Measurements from ENCODE around the gene FKBP1A. TPM values are rescaled to one million over a fixed set of nuclear protein-coding genes. Genes with fewer than 3 reads are reported as not detected.
A peak's percentile ranks its signal among the peaks of the same experiment; 100 is the strongest.

FKBP1A gene
- total RNA-seq, 2 donors from 2014 or later, result 239 to 274 TPM

DNA sequence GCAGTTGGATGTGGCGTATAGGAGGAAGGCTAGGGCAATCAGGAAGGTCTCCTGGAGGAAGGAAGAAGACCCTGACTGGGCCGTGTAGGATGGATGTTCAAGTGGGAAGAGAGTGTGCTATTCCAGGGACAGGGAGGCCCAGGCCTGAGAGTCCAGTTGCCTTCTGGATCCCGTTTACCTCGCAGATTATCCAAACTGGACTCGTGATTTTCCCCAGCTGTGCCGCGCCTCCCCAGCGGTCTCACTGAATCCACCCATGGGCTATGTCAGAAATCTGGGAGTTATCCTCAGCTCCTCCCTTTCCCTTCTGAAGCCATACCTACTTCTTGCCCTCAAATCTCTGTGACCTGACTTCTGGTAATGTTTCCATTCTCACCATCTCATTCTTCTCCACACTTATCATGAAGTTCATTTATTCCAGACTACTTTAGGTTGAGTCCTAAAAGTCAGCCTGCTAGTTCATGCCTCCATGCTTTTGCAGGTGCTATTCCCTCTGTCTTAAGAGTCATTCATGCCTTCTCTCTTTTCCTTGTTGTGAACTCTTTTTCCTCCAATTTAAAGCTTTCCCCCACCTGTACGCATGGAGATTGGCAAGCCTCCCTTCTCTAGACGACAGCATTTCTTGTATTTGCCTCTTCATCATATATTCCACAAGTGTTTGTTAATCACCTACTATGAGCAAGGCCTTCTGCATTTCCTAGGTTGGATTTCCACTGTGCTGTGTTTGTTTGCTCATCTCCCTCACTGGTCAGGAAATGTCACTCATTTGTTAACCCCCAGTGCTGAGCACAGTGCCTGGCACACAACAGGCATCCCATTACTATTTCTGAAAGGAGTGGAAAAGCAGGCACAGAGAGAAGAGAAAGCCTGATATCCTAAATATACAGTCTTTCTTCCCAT is 66.6 kb downstream of the FKBP1A start:
- peak; percentile 67 for DNase-seq (ENCODE audit: low spot score)
- intact Hi-C loops (cut with DNase I), result loop anchor here in 1 of 2 donors (5.0 kb wide), 1 partner anchor 66 kb away; the partner anchor contains the start of gene FKBP1A

DNA sequence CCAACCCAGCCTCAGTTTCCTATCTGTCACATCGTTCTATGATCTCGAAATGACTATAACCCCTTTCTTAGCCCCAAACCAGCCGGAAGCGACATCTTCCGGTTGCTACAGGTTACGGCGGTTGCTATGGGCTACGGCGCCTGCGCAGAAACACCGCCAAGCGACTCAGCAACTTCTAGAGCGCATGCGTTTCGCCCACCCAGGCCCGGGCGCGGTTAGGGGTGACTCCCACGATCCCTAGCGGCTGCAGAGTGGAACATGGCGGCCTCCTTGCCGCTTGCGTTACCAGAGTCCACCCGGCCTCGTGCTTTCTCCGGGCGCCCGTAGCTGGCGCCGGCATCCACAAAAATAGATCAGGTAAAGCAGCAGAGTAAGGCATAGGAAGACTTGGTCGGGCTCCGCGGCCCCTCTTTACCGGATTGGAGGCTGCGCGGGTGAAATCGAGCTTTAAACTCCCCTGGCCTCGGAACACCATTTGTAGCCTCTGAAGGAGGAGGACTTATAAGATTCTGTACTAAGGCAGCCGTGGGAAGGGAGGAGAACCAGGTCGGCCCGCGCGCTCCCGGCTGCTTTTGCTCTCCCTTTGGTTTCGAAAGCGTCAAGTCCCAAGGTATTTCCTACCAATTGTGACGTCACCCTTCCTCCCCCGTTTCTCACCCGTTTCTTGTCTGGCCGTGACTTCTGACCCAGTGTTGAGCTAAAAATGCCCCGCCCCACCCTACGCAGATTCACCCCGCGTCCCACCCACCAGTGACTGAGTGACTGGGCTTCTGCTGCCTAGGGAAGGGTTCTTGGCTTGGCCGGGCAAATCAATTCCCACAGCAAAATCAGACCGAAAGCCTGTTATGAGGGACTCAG is 67.5 kb downstream of the FKBP1A start:
- intact Hi-C loops (cut with DNase I), result loop anchor here in 1 of 2 donors (5.0 kb wide), 1 partner anchor 67 kb away; the partner anchor contains the start of gene FKBP1A
- peak; percentile 100 for DNase-seq (ENCODE audit: low spot score)

DNA sequence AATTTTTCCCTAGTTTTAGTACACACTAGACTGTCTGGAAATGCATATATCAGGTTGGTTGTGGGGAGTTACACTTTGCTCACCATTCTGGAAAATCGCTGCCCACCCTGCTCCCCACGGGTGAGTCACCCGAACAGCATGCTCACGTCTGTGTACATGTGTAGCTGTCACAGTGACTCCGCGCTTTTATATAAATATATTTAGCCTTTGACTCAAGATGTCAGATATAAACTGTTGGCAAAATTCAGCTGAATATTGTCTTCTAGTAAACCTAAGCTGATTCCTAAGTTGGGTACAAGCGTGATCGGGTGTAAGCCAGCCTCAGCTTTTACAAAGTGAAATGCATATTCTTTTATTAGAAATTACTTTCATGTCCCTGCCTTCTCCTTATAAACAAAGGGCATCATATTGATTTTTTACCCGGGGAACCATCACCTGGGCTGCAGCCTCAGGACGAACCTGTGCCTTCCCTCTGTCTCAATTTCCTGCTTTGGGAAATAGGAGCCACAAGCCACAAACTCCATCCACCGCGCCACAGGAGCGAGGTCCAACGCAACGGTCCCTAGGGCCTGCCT is 68.2 kb downstream of the FKBP1A start:
- intact Hi-C loops (cut with DNase I), result loop anchor here in 1 of 2 donors (5.0 kb wide), 1 partner anchor 68 kb away; the partner anchor contains the start of gene FKBP1A
- peak; percentile 81 for DNase-seq (ENCODE audit: low spot score)

DNA sequence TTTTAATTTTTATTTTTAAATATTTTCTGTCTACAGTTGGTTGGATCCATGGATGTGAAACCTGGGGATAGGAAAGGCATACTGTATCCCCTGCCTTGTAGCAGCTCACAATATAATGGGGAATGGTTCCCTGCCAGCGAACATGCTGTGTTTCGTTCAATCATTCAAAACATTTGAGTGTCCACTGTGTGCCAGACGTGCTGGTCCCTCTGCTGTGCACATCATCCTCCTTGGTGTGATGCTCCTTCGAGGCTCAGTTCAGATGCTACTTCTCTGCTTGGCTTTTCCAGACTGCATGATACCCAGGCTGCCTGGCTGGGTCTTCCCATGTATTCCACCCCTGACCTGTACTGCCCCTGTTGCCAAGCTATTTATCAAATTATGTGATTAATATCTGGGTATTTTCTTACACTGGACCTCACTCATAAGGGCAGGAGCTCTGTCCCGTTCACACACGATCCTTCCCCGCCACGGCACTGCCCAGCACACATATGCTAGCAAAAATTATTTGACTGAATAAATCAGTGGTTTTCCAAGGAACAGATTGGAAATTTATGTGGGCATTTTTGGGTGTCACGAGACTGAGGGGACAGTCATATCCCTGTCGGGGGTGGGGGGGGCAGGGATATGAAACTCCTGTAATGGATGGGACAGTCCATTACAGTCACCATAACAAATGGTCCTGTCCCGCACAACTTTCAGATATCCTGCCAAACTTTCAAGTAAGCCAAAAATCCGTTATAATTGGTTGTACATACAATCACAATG is 68.8 kb downstream of the FKBP1A start:
- peak; percentile 59 for DNase-seq (ENCODE audit: low spot score)
- intact Hi-C loops (cut with DNase I), result no loop called here

DNA sequence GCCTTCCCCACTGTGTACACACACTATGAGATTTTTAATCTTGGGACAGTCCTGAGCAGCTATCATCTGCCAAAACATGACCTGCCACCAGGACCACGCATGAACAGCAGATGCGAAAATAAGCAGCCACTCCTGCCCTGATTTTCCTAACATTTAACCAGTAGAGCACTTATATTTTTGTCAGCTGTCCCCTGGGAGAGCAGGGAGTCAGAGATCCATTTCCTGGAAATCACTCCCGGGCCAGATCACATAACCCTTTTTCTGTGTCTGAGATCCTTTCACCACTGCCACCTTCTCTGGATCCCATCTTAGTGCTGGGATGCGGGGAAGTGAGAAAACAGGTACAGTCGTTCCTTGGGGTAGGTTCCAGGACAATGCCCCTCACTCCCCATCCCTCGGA is 69.6 kb downstream of the FKBP1A start:
- intact Hi-C loops (cut with DNase I), result no loop called here

DNA sequence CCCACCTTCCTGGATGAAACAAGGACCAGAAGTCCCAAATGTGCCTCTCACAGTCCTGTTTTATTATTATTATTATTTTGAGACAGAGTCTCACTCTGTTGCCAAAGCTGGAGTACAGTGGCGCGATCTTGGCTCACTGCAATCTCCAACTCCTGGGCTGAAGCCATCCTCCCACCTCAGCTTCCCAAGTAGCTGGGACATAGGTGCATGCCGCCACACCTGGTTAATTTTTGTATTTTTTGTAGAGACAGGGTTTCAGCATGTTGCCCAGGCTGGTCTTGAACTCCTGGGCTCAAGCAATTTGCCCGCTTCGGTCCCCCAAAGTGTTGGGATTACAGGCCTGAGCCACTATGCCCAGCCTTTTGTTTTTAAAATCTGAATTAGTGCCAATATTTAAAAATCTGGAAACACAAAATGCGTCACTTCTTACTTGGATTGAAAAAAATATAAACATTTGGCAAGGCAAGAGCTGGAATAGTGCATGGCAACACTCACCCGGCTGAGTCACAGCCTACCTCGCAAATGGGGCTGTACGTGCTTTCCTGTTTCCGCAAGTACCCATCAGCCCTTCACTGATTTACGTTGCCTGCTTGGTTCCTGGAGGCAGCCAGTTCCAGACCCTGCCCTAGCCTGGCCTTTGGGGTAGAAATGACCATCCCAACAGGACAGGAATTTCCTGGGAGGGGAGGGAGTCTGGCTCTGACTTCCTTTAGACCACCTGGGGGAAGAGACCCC is 70.2 kb downstream of the FKBP1A start:
- intact Hi-C loops (cut with DNase I), result no loop called here
- peak; percentile 85 for DNase-seq (ENCODE audit: low spot score)

More for the DNA sequence above, 69.6 kb downstream of the FKBP1A start:
- peak; percentile 23 for DNase-seq (ENCODE audit: low spot score)

DNA sequence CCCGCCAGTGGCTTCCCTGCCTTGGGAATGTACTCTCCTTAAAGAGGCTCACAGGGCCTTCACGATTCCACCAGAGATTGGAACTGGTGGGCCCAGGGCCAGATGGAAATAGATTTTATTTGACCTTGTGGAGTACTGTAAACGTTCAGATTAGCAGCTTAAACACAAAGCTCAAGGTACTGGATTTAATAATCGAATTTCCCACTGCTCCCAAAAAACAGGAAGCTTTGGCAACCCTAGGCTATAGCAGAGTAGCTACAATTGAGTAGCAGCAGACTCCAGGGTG is 71.3 kb downstream of the FKBP1A start:
- no peak for DNase-seq (ENCODE audit: low spot score)
- intact Hi-C loops (cut with DNase I), result no loop called here

DNA sequence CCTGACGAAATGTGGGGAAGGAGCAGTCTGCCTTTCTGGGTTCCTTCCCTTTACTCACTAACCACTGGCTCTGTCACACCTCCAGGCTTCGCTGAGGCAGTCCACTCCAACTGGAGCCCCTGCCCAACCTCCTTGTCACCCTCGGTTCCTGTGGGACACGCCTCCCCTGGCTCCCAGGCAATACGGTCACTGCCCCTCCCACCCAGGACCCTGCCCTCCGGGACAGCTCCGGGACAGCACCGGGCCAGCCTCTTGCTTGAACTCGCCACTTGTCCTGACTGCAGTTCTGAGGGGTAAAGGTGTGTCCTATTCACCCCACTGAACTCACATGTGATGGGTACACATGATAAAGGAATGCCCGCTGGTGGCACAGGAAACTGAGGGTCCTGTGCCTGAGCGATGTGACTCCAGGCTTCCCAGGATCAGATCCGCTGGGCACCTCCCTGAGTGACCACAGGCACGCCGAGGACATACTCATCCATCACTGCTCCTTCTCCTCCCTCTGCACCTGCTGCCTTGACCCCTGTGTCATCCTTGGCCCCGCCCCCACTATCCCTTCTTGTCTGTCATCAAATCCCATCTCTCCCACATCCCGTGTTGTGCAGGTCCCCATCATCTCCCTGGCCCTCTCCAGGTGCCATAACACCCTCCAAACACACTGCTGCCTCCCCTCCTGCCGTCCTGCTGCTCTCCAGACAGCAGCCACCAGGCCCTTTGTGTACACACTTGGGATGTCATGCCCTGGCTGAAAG is 71.8 kb downstream of the FKBP1A start:
- DNase-seq (ENCODE audit: low spot score), result peak; percentile 49
- intact Hi-C loops (cut with DNase I), result no loop called here

DNA sequence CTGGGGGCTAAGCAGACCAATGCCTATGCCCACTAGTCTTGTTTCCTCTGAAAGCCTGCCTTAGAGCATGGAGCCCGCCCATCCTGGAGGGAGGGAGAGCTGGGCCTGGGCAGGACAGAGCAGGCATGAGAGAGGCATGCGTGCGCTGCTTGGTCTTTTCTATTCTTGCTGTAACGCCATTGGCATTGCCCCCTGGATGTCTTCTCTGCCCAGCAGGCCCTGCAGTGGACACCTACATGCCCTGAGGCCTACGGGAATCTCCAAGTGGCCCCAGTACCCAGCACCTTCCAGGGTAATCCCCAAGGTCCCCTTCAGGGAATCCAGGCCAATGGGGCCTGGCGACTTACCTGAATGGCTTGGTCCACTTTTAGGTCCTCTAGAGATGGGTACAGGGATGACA is 72.8 kb downstream of the FKBP1A start:
- intact Hi-C loops (cut with DNase I), result no loop called here
- DNase-seq (ENCODE audit: low spot score), result peak; percentile 55

DNA sequence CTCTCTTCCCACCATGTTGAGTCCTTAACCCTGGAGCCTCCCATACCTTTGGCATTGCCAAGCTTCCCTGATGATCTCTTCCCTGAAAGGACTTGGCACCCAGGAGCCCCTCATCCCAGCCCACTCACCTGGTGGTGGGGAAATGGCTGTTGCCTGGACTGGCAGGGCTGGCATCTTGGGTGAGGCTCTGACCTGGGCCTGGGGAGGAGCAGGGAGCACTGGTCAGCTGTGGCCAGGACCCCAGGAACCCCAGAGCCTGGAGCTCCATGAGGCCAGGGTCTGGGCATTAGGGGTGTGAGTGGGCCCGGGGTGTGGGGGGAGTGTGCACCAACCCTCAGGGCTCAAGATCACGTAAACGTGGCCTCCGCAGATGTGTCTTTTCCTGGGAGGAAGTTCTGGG is 73.4 kb downstream of the FKBP1A start:
- intact Hi-C loops (cut with DNase I), result loop anchor here in 1 of 2 donors (10.0 kb wide), 1 partner anchor 75 kb away; the partner anchor contains the start of gene FKBP1A

DNA sequence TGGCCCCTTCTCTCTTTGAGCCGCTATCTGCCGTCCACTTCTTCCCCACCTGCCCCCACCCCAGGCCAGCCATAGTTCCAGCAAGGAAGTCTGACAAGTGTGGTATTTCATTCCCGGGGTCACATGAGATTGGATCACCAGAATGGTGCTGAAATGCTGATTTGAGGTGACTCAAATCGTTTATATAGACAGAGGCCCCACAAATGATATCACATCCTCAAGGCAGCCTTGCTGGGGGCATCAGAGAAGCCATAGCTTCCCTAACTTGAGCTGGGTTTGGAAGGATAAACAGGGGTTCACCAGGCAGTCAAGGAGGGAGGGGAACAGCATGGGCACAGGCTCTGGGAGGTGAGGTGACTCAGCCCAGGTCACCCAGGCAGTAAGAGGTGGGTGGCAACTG is 73.8 kb downstream of the FKBP1A start:
- DNase-seq (ENCODE audit: low spot score), result no peak

More for the DNA sequence above, 73.4 kb downstream of the FKBP1A start:
- peak; percentile 62 for DNase-seq (ENCODE audit: low spot score)

More for the DNA sequence above, 73.8 kb downstream of the FKBP1A start:
- intact Hi-C loops (cut with DNase I), result loop anchor here in 1 of 2 donors (10.0 kb wide), 1 partner anchor 76 kb away; the partner anchor contains the start of gene FKBP1A

Other genes starting within 250 kb of the FKBP1A start
- under 1 TPM; 0.71 to 0.74 TPM for gene TMEM74B, start 208.1 kb downstream of the FKBP1A start, total RNA-seq
- under 1 TPM in 1 of 2 donors, not detected in 1; 0.29 TPM for gene C20orf202, start 189.6 kb downstream of the FKBP1A start, total RNA-seq
- not detected for gene RAD21L1, start 167.0 kb downstream of the FKBP1A start, total RNA-seq
- gene SNPH, start 126.8 kb downstream of the FKBP1A start, total RNA-seq, result 10 to 100 TPM in 1 of 2 donors, 1 to 10 TPM in 1; 8.9 to 11.9 TPM
- 1 to 10 TPM; 3.1 to 5.4 TPM for gene SDCBP2, start 63.9 kb downstream of the FKBP1A start, total RNA-seq
- 10 to 100 TPM; 58.7 to 62.0 TPM for gene NSFL1C, start 73.8 kb upstream of the FKBP1A start, total RNA-seq
- gene SIRPB2, start 98.4 kb upstream of the FKBP1A start, total RNA-seq, result 10 to 100 TPM in 1 of 2 donors, 1 to 10 TPM in 1; 8.8 to 13.3 TPM
- gene SIRPD, start 164.7 kb upstream of the FKBP1A start, total RNA-seq, result under 1 TPM in 1 of 2 donors, not detected in 1; 0.24 TPM
- 10 to 100 TPM in 1 of 2 donors, 1 to 10 TPM in 1; 1.9 to 11.2 TPM for gene SIRPB1, start 227.0 kb upstream of the FKBP1A start, total RNA-seq